HepG2 (cell line): ENCODE results near the gene TMEM217. TPM values are rescaled to one million over a fixed set of nuclear protein-coding genes. Genes with fewer than 3 reads are reported as not detected.

ENCODE experiments used
- ATF3 ChIP-seq: sonication (generic); formaldehyde crosslinking; IDR thresholded peaks from 2 replicates; pipeline ENCODE4 v1.4.0; 2020; ENCODE audit warnings: missing genetic modification reagents
- DNMT1 ChIP-seq: sonication (generic); formaldehyde crosslinking; IDR thresholded peaks from 2 replicates; pipeline ENCODE4 v1.5.1; 2020; ENCODE audit warnings: mild to moderate bottlenecking, missing genetic modification reagents
- DRAP1 ChIP-seq: IDR thresholded peaks from 2 replicates; pipeline ENCODE4 v1.6.1; 2016; ENCODE audit warnings: missing genetic modification reagents, missing compliant biosample characterization
- ELK4 ChIP-seq: sonication (generic); formaldehyde crosslinking; IDR thresholded peaks from 2 replicates; pipeline ENCODE4 v1.9.0; 2021; ENCODE audit warnings: missing genetic modification reagents, borderline replicate concordance
- ETS1 ChIP-seq: sonication (generic); formaldehyde crosslinking; IDR thresholded peaks from 2 replicates; pipeline ENCODE4 v1.4.0; 2020; ENCODE audit warnings: missing genetic modification reagents
- EZH2 ChIP-seq: conservative IDR thresholded peaks from 2 replicates; pipeline ENCODE4 v1.6.1; 2012; ENCODE audit warnings: mild to moderate bottlenecking, low read depth, low read length, moderate library complexity
- FLYWCH1 ChIP-seq: sonication (generic); formaldehyde crosslinking; IDR thresholded peaks from 2 replicates; pipeline ENCODE4 v1.8.1; 2023; ENCODE audit warnings: mild to moderate bottlenecking, missing genetic modification reagents
- FOXP1 ChIP-seq, 2 experiments: fragments of 450-650 bp in 1 of 2; IDR thresholded peaks; 2 replicates each; pipeline ENCODE4 v1.6.1; 2017 to 2018; ENCODE audit warnings: antibody characterized with exemption in 1 of 2
- GLI4 ChIP-seq: sonication (generic); formaldehyde crosslinking; IDR thresholded peaks from 2 replicates; pipeline ENCODE4 v1.5.1; 2020; ENCODE audit warnings: missing genetic modification reagents, mild to moderate bottlenecking, moderate library complexity, borderline replicate concordance
- MTF2 ChIP-seq: sonication (generic); formaldehyde crosslinking; IDR thresholded peaks from 2 replicates; pipeline ENCODE4 v1.5.0; 2020; ENCODE audit warnings: missing genetic modification reagents, borderline replicate concordance
- NFKB2 ChIP-seq: sonication (generic); formaldehyde crosslinking; IDR thresholded peaks from 2 replicates; pipeline ENCODE4 v1.4.0; 2020; ENCODE audit warnings: missing genetic modification reagents, borderline replicate concordance
- NR2C2 ChIP-seq: sonication (generic); formaldehyde crosslinking; IDR thresholded peaks from 2 replicates; pipeline ENCODE4 v1.4.0; 2020; ENCODE audit warnings: missing genetic modification reagents, mild to moderate bottlenecking, moderate library complexity, borderline replicate concordance
- POGZ ChIP-seq: sonication (generic); formaldehyde crosslinking; IDR thresholded peaks from 2 replicates; pipeline ENCODE4 v1.4.0; 2020; ENCODE audit warnings: mild to moderate bottlenecking, missing genetic modification reagents
- SMARCC2 ChIP-seq: fragments of 450-650 bp; IDR thresholded peaks from 2 replicates; pipeline ENCODE4 v1.6.1; 2017; ENCODE audit warnings: antibody characterized with exemption, mild to moderate bottlenecking
- TBL1XR1 ChIP-seq: fragments of 150-350 bp; IDR thresholded peaks from 2 replicates; pipeline ENCODE4 v1.6.1; 2014; ENCODE audit warnings: borderline replicate concordance, low read length; ENCODE audit not compliant: partially characterized antibody
- ZNF276 ChIP-seq: sonication (generic); formaldehyde crosslinking; IDR thresholded peaks from 2 replicates; pipeline ENCODE4 v1.4.0; 2020; ENCODE audit warnings: mild to moderate bottlenecking, low read depth, missing genetic modification reagents
- ZNF280B ChIP-seq: sonication (generic); formaldehyde crosslinking; IDR thresholded peaks from 2 replicates; pipeline ENCODE4 v1.5.0; 2020; ENCODE audit warnings: missing genetic modification reagents, mild to moderate bottlenecking, borderline replicate concordance
- ZNF343 ChIP-seq: sonication (generic); formaldehyde crosslinking; IDR thresholded peaks from 2 replicates; pipeline ENCODE4 v1.4.0; 2020; ENCODE audit warnings: mild to moderate bottlenecking, missing genetic modification reagents
- ZNF556 ChIP-seq: sonication (generic); formaldehyde crosslinking; IDR thresholded peaks from 2 replicates; pipeline ENCODE4 v1.4.0; 2020; ENCODE audit warnings: mild to moderate bottlenecking, missing genetic modification reagents, borderline replicate concordance
- ZNF775 ChIP-seq: sonication (generic); formaldehyde crosslinking; IDR thresholded peaks from 2 replicates; pipeline ENCODE4 v1.4.0; 2020; ENCODE audit warnings: missing genetic modification reagents, mild to moderate bottlenecking, moderate library complexity, borderline replicate concordance
- ZNF776 ChIP-seq: sonication (generic); formaldehyde crosslinking; IDR thresholded peaks from 2 replicates; pipeline ENCODE4 v1.4.0; 2020; ENCODE audit warnings: mild to moderate bottlenecking, missing genetic modification reagents
- polyA plus RNA-seq, 8 experiments: library from polyadenylated mRNA; depleted of rRNA in 3 of 8; stranded (reverse) in 7 of 8; unstranded in 1 of 8; fragments of >200 nt; fragmentation: Illumina TruSeq in 4 of 8; extraction: Trizol in 4 of 8; gene quantifications; 2 replicates each; pipeline versions ENCODE4 v1.2.1 to v1.2.3, GENCODE V29; 2011 to 2016; ENCODE audit warnings: low read depth in 4 of 8, missing spikeins in 1 of 8, mixed read lengths in 1 of 8; ENCODE audit not compliant: insufficient read depth in 1 of 8
- total RNA-seq, 5 experiments: library from RNA; depleted of rRNA; stranded (reverse); fragments of >200 nt; fragmentation: Illumina TruSeq; extraction: Trizol; gene quantifications; 2 replicates each; pipeline ENCODE4 v1.2.3, GENCODE V29; 2016; ENCODE audit warnings: low read depth in 1 of 5

Gene TMEM217
- total and polyA plus RNA-seq, 2 of the 13 experiments (the other 11 are each of a cell fraction or from before 2014, with no cell fraction given) = 2.3 to 3.4 TPM

- TF ChIP-seq GLI4 (peak; percentile 91; the same call in 1 of the 2 replicates), ZNF280B (CRISPR knock-in tag) (no peak), NFKB2 (no peak; the same call in 1 of the 2 replicates), MTF2 (CRISPR knock-in tag) (0 out of 2 replicates have a peak, but pooled peaks have one; percentile 30), EZH2 (no peak), ZNF276 (no peak), TBL1XR1 (no peak), FLYWCH1 (no peak), ETS1 (no peak), ZNF556 (no peak), ZNF775 (CRISPR knock-in tag) (no peak), SMARCC2 (no peak), FOXP1 (IDR thresholded peaks at IDR 0.05) (no peak), FOXP1 (CRISPR knock-in tag; IDR thresholded peaks at IDR 0.05) (no peak), DNMT1 (0 out of 2 replicates have a peak, but pooled peaks have one; percentile 85), ELK4 (peak; percentile 43; the same call in 1 of the 2 replicates), ATF3 (CRISPR knock-in tag) (no peak), POGZ (CRISPR knock-in tag) (no peak), NR2C2 (CRISPR knock-in tag) (0 out of 2 replicates have a peak, but pooled peaks have one; percentile 4), ZNF343 (CRISPR knock-in tag) (peak; percentile 55; the same call in 1 of the 2 replicates), DRAP1 (CRISPR knock-in tag) (no peak), ZNF776 (CRISPR knock-in tag) (no peak)
Measured at GRCh38 chr6:37170273-37171200, 87.4 kb downstream of the TMEM217 start (continued).
